Effector memory CD4-positive, alpha-beta T cell (primary cell): ENCODE data around the gene SFTPB.

Experiments
- DNase-seq, 3 donors: peaks; one replicate each; pipeline ENCODE4 v3.0.0-alpha.2; 2020
- H3K27ac ChIP-seq: 2 replicates; pipeline ENCODE4 v1.7.0; 2013; ENCODE audit warnings: mild to moderate bottlenecking, low read length, moderate library complexity; ENCODE audit not compliant: insufficient read depth, poor library complexity, severe bottlenecking
- H3K27me3 ChIP-seq: replicated peaks from 2 replicates; pipeline ENCODE4 v1.7.0; 2013; ENCODE audit warnings: mild to moderate bottlenecking, low read length; ENCODE audit not compliant: insufficient read depth, control insufficient read depth, poor library complexity, severe bottlenecking
- H3K36me3 ChIP-seq: 2 replicates; pipeline ENCODE4 v1.7.0; 2013; ENCODE audit warnings: mild to moderate bottlenecking, low read length, moderate library complexity; ENCODE audit not compliant: control insufficient read depth, insufficient read depth
- H3K4me1 ChIP-seq: 2 replicates; pipeline ENCODE4 v1.7.0; 2013; ENCODE audit warnings: low read length, mild to moderate bottlenecking; ENCODE audit not compliant: control insufficient read depth, insufficient read depth, poor library complexity, severe bottlenecking
- H3K4me3 ChIP-seq: 2 replicates; pipeline ENCODE4 v1.7.0; 2013; ENCODE audit warnings: low read length, low read depth, mild to moderate bottlenecking; ENCODE audit not compliant: insufficient read depth, poor library complexity, severe bottlenecking
- H3K9me3 ChIP-seq: 2 replicates; pipeline ENCODE4 v1.7.0; 2013; ENCODE audit warnings: mild to moderate bottlenecking, low read length, moderate library complexity; ENCODE audit not compliant: control insufficient read depth

Gene SFTPB

DNA sequence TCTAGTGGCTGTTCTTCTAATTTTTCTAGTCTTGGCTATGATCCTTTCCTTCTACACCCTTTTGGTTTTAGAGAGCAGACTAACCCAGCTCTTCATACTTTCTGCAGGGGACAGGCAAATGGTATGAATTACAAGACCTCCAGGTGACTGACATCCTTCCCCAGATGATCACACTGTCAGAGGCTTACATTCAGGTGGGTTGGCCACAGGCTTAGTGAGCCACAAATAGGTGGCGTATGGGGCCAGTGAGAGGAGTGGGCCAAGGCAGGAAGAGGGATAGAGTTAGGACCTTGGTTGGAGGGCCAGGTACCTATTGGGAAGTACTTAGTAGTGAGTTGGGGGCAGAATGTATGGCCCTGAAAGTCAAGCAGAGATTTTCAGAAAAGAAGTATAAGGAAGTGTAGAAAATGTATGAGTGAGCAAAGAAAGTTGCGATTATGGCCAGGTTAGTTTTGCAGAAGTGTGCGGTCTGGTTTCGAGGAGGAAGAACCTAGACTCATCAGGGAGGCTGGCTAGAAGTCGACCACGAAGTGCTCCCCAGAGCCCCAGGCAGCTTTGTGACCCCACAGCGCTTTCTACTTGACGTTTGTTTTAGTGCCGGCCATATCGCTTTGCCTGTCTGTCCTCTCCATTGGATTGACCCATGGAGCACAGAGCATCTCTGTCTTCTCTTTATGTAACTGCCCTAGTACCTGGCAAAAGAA, 20.0 kb downstream of the SFTPB start:
- Histone ChIP-seq H3K27me3 (no peaks in the 10 kb centered on the region), H3K4me1 (no peaks in the 10 kb centered on the region), H3K27ac (no peak overlapping the region), H3K9me3 (no peaks in the 10 kb centered on the region), H3K4me3 (no peak overlapping the region), H3K36me3 (peaks cover 62% of the 10 kb centered on the region)
- no peak for DNase-seq

DNA sequence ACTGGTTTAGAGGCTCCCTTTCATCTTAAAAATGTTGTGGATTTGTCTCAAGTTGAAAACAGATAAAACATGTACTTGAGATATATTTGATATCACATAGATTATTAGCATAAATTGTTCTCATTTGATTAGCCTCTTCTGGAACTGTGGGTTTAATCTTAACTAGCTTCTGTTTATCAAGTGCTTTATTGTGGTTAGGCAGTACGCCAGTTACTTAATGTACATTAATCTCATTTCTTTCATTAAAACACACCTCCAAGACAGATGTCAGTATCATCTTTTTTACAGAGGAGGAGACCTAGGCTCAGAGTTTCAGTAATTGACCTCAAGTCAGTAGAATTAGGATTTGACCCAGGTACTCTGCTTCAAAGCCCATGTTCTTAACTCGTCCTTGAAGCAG, 21.8 kb downstream of the SFTPB start:
- no peak for DNase-seq
- Histone ChIP-seq H3K9me3 (no peaks in the 10 kb centered on the region), H3K4me1 (no peaks in the 10 kb centered on the region), H3K36me3 (peaks cover 79% of the 10 kb centered on the region), H3K27me3 (no peaks in the 10 kb centered on the region), H3K27ac (no peak overlapping the region), H3K4me3 (no peak overlapping the region)

DNA sequence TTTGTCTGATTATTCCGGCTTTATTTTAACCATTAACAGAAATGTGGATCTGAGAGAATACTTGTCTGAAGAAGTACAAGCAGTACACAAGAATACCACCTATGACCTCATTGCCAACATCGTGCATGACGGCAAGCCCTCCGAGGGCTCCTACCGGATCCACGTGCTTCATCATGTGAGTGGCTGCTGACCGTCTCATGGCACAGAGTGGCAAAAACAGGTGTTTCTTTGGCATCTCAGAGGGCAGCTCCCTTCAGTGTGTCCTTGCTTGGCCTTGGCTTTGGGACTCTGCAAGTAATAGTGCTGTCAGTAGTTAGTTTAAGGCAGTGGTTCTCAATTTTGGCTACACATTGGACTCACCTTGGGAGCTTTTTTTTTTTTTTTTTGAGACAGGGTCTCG, 23.1 kb downstream of the SFTPB start:
- no peak for DNase-seq
- Histone ChIP-seq H3K27me3 (no peaks in the 10 kb centered on the region), H3K27ac (no peak overlapping the region), H3K4me1 (no peaks in the 10 kb centered on the region), H3K4me3 (no peak overlapping the region), H3K36me3 (peaks cover 89% of the 10 kb centered on the region), H3K9me3 (no peaks in the 10 kb centered on the region)

DNA sequence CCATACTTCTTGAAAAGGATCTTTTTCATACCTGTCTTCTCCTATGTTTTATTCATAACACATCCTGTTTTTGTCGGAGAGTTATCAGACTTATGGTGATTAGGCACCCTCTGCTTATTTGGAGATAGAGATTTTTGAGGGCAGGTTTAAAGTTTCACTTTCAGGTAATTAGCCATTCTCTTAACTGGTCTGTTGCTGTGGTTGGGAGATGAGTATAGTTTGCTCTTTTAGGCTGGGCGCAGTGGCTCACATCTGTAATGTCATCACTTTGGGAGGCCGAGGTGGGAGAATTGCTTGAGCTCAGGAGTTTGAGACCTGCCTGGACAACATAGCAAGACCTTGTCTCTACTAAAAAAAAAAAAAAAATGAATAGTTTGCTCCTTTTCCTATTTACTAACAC, 25.3 kb downstream of the SFTPB start:
- Histone ChIP-seq H3K36me3 (peaks cover 82% of the 10 kb centered on the region), H3K4me3 (no peak overlapping the region), H3K4me1 (no peaks in the 10 kb centered on the region), H3K9me3 (no peaks in the 10 kb centered on the region), H3K27ac (no peak overlapping the region), H3K27me3 (no peaks in the 10 kb centered on the region)
- DNase-seq = no peak

DNA sequence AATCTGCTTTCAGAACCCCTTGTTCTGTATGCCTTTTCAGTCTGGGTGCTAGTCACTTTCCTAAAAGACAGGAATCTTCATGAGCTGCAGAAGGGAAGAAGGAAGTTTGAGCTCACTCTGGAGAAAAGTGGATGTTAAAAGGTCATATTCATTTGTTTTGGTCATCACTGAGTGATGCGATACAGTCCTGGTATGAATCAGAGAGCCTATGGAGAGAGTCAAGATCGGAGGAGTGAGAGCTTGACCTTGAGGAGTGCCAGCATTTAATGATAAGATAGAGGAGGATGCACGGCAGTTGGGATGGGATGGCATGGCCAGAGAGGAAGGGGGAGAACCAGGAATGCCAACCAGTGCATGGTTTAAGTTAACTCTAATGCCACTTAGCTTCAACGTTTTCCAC, 32.4 kb downstream of the SFTPB start:
- no peak for DNase-seq
- peaks cover 72% of the 10 kb centered on the region for H3K36me3 ChIP-seq
- no peak overlapping the region for H3K27ac ChIP-seq
- H3K4me3 ChIP-seq = no peak overlapping the region
- no peaks in the 10 kb centered on the region for H3K9me3 ChIP-seq
- no peaks in the 10 kb centered on the region for H3K27me3 ChIP-seq
- H3K4me1 ChIP-seq = no peaks in the 10 kb centered on the region

DNA sequence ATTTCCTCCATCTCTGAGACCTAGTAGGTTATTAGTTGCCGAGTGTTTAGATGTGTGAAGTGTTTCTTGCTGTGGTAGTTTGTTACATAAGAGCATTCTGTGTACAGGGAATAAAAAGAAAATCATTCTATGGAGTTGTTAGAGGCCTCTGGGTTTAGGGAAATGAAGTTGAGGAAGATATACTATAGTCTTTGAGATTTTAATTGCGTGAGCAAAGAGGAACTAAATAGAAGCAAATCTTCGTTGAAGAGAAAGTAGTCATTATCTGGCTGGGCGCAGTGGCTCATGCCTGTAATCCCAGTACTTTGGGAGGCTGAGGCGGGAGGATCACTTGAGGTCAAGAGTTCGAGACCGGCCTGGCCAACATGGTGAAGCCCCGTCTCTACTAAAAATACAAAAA, 33.0 kb downstream of the SFTPB start:
- H3K27ac ChIP-seq = no peak overlapping the region
- H3K36me3 ChIP-seq = peaks cover 74% of the 10 kb centered on the region
- no peaks in the 10 kb centered on the region for H3K4me1 ChIP-seq
- no peak for DNase-seq
- no peaks in the 10 kb centered on the region for H3K9me3 ChIP-seq
- H3K27me3 ChIP-seq = no peaks in the 10 kb centered on the region
- no peak overlapping the region for H3K4me3 ChIP-seq

DNA sequence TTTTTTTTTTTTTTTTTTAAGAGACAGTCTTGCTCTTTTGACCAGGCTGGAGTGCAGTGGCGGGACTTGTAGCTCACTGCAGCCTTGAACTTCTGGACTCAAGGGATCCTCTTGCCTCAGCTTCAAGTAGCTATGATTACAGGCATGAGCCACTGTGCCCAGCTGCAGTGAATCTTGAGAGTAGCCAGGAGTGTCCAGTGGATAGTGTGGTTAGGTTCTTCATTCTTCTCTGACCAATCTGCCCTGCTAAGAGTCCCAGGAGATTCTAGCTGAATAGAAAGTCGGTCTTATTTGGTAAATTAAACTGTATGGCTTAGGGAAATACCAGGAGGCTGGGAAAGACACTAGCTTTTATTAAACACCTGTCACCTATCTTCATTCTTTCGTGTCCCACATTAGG, 36.7 kb downstream of the SFTPB start:
- DNase-seq = no peak
- H3K4me1 ChIP-seq = no peaks in the 10 kb centered on the region
- no peak overlapping the region for H3K4me3 ChIP-seq
- H3K36me3 ChIP-seq = peaks cover 73% of the 10 kb centered on the region
- H3K9me3 ChIP-seq = no peaks in the 10 kb centered on the region
- no peak overlapping the region for H3K27ac ChIP-seq
- H3K27me3 ChIP-seq = no peaks in the 10 kb centered on the region

DNA sequence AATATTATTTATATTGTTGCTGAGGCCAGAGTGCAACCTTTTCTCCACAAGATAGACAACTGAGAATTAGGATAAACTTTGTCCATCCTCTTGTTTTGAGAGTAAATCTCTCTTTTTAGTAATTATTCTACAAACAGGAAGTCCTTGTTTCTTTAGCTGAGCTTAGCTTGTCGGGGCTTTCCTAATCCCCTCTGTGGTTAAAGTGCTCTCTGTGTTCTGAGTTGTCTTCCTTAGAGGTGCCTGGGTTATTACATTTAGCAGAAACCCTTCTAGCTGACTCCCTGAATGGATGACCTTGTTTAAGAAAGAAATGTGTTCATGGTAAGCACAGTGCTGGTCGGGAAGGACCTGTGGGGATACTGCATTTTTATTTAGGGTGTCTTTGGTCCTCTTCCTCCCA, 39.3 kb downstream of the SFTPB start:
- no peak overlapping the region for H3K4me3 ChIP-seq
- no peak for DNase-seq
- no peaks in the 10 kb centered on the region for H3K27me3 ChIP-seq
- H3K4me1 ChIP-seq = no peaks in the 10 kb centered on the region
- peaks cover 75% of the 10 kb centered on the region for H3K36me3 ChIP-seq
- no peaks in the 10 kb centered on the region for H3K9me3 ChIP-seq
- H3K27ac ChIP-seq = peak overlapping the region; percentile 25

DNA sequence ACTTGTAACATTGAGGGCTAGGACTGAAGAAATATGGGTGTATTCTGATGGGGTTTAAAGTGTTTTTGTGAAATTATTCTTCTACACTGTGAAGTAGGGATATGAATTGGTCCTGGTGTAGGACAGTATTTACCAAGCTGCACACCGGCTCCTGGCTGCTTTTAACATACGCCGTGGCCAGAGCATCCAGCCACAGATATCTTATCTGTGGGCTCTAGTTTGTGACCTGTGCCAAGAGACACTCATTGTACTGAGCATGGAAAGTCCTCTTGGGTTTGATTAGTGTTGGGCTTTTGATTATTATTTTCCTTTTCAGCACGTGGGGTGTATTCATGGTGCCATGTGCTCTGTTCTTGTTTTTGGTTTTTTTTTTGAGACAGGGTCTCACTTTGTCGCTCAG, 44.0 kb downstream of the SFTPB start:
- no peaks in the 10 kb centered on the region for H3K9me3 ChIP-seq
- H3K4me3 ChIP-seq = no peak overlapping the region
- H3K4me1 ChIP-seq = no peaks in the 10 kb centered on the region
- no peak for DNase-seq
- H3K27ac ChIP-seq = no peak overlapping the region
- H3K36me3 ChIP-seq = peaks cover 79% of the 10 kb centered on the region
- H3K27me3 ChIP-seq = no peaks in the 10 kb centered on the region

DNA sequence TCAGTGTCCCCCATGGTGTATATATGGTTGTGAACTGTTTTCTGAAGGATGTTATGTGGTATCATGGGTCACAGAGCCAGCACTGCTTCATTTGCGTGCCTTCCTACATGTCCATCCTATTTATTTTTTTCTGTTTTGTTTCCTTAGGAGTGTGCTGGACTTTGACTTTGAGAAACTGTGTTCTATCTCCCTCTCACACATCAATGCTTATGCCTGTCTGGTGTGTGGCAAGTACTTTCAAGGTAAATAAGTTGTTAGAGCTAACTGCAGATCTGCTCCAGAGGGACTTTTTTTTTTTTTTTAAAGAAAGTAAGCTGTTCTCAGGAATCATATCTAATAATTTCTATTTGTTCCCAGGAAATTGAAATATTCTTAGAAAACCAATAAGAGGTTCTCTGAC, 46.7 kb downstream of the SFTPB start:
- Histone ChIP-seq H3K36me3 (peaks cover 57% of the 10 kb centered on the region), H3K9me3 (no peaks in the 10 kb centered on the region), H3K27me3 (no peaks in the 10 kb centered on the region), H3K4me3 (no peak overlapping the region), H3K4me1 (peaks cover 10% of the 10 kb centered on the region), H3K27ac (no peak overlapping the region)
- no peak for DNase-seq
